Left ventricle myocardium superior (tissue), 1 donor: ENCODE measurements around the gene EEIG2. TPM values are rescaled to one million over a fixed set of nuclear protein-coding genes. Genes with fewer than 3 reads are reported as not detected.
"Not testable (repeated sequence)": the region's sequence is repeated elsewhere in the genome, so short reads cannot be mapped to it uniquely, and the experiment has no call there.

Experiments
- ATAC-seq: fragments of 200-7000 bp; cut with Tn5 transposase; one replicate; pipeline ENCODE4 v1.9.1; 2020; ENCODE audit warnings: mild to moderate bottlenecking, moderate library complexity
- DNase-seq: peaks from one replicate; pipeline ENCODE4 v3.0.0-alpha.2; 2020
- intact Hi-C: fragments of 100-400 bp; cut with micrococcal nuclease; formaldehyde crosslinking; loops from one replicate; pipeline ENCODE4 v1.11.0; 2022
- long read RNA-seq: library from polyadenylated mRNA; unstranded; transcript quantifications from one replicate; pipeline ENCODE4 v2.0.0, GENCODE V29; 2021
- total RNA-seq: library from RNA; stranded (reverse); fragmentation: NEBNext Ultra II Directional; extraction: Animal tissue kit (Norgen Biotek cat#: 25700); gene quantifications from one replicate; pipeline ENCODE4 v1.2.1, GENCODE V29; 2021
- donor health status: DM: no; HTN: yes; CAD: no; lungs with severe emphysema.

EEIG2 gene
- 5.0 TPM for total RNA-seq
- long read RNA-seq, full-length matches to known transcripts = 3 of 5 reads
- long read RNA-seq, partial matches to known transcripts = 2 of 5 reads
- long read RNA-seq, other reads (novel, unspliced or antisense) = 0 of 5 reads

GRCh38 chr1:108559215-108560186 lies at the start of gene EEIG2:
Gene EEIG2 (plus strand): TSS chr1:108560100. CDS start chr1:108560429, 329 bp downstream.
- peak; percentile 97 for ATAC-seq
- intact Hi-C loops = loop anchor here (10.0 kb wide), 1 partner anchor 45 kb away; no protein-coding TSS in a partner anchor
- DNase-seq = peak; percentile 93

GRCh38 chr1:108511764-108512163 lies 48.1 kb upstream of the EEIG2 start:
- DNase-seq = no peak
- no peak for ATAC-seq
- intact Hi-C loops = loop anchor here (1.0 to 10.0 kb wide), 2 partner anchors 53 to 132 kb away; partner anchors contain the start of gene EEIG2

- peak; percentile 32 for ATAC-seq
- no peak for DNase-seq
- intact Hi-C loops = loop anchor here (1.0 to 10.0 kb wide), 2 partner anchors 52 to 131 kb away; partner anchors contain the start of gene EEIG2
Measured at GRCh38 chr1:108512239-108513043, 47.5 kb upstream of the EEIG2 start.

GRCh38 chr1:108513044-108513415 lies 46.9 kb upstream of the EEIG2 start:
- ATAC-seq = no peak
- DNase-seq = no peak
- intact Hi-C loops = loop anchor here (10.0 kb wide), 1 partner anchor 52 kb away; the partner anchor contains the start of gene EEIG2

- not testable (repeated sequence) for ATAC-seq, DNase-seq
- intact Hi-C loops = loop anchor here (10.0 kb wide), 1 partner anchor 51 kb away; the partner anchor contains the start of gene EEIG2
Measured at GRCh38 chr1:108513914-108514313, 46.0 kb upstream of the EEIG2 start.

GRCh38 chr1:108517301-108517897 lies 42.5 kb upstream of the EEIG2 start:
- intact Hi-C loops = loop anchor here (10.0 kb wide), 1 partner anchor 47 kb away; the partner anchor contains the start of gene EEIG2

GRCh38 chr1:108521990-108522393 lies 37.9 kb upstream of the EEIG2 start:
- intact Hi-C loops = no loop called here
- DNase-seq (no peak), ATAC-seq (no peak)

More at GRCh38 chr1:108517301-108517897, 42.5 kb upstream of the EEIG2 start:
- not testable (repeated sequence) for ATAC-seq, DNase-seq

GRCh38 chr1:108523829-108524228 lies 36.1 kb upstream of the EEIG2 start:
- ATAC-seq = no peak
- DNase-seq = no peak
- intact Hi-C loops = no loop called here

GRCh38 chr1:108524676-108525075 lies 35.2 kb upstream of the EEIG2 start:
- ATAC-seq (no peak), DNase-seq (no peak)
- intact Hi-C loops = no loop called here

GRCh38 chr1:108527135-108527534 lies 32.8 kb upstream of the EEIG2 start:
- intact Hi-C loops = no loop called here
- ATAC-seq (no peak), DNase-seq (no peak)

GRCh38 chr1:108527837-108528236 lies 32.1 kb upstream of the EEIG2 start:
- DNase-seq = no peak
- ATAC-seq = no peak
- intact Hi-C loops = no loop called here

- DNase-seq (no peak), ATAC-seq (peak; percentile 51)
Measured at GRCh38 chr1:108531444-108531843, 28.5 kb upstream of the EEIG2 start.

GRCh38 chr1:108532730-108533129 lies 27.2 kb upstream of the EEIG2 start:
- intact Hi-C loops = no loop called here
- no peak for ATAC-seq
- no peak for DNase-seq

More at GRCh38 chr1:108531444-108531843, 28.5 kb upstream of the EEIG2 start:
- intact Hi-C loops = no loop called here

GRCh38 chr1:108533351-108534083 lies 26.4 kb upstream of the EEIG2 start:
- ATAC-seq = no peak
- intact Hi-C loops = no loop called here
- DNase-seq = no peak

- intact Hi-C loops = no loop called here
- DNase-seq (no peak), ATAC-seq (no peak)
Measured at GRCh38 chr1:108534759-108535158, 25.1 kb upstream of the EEIG2 start.

GRCh38 chr1:108535315-108535897 lies 24.5 kb upstream of the EEIG2 start:
- DNase-seq, intact Hi-C loops, ATAC-seq: not testable (repeated sequence)

- DNase-seq, ATAC-seq, intact Hi-C loops: not testable (repeated sequence)
Measured at GRCh38 chr1:108536021-108536420, 23.9 kb upstream of the EEIG2 start.

- ATAC-seq, intact Hi-C loops, DNase-seq: not testable (repeated sequence)
Measured at GRCh38 chr1:108536791-108537190, 23.1 kb upstream of the EEIG2 start.
